Activated CD8-positive, alpha-beta memory T cell treated with anti-CD3 and anti-CD28 coated beads, Interleukin-2, amount 10 ng/mL, durations not matched to agents 7 days and 5 days (primary cell): Measurements from ENCODE around the gene SVOP. TPM values are rescaled to one million over a fixed set of nuclear protein-coding genes. Genes with fewer than 3 reads are reported as not detected.

Experiments used
- ATAC-seq: fragments of 150-1000 bp; cut with Tn5 transposase; one replicate; pipeline ENCODE4 v1.10.0; 2021; ENCODE audit warnings: moderate library complexity
- CTCF ChIA-PET: fragments of 350-600 bp; sonication (Branson Sonifier 250); formaldehyde crosslinking; loops from one replicate; lab custom pipeline; 2021; ENCODE audit warnings: antibody characterized with exemption; lab: Charles Lee
- DNase-seq: peaks from one replicate; pipeline ENCODE4 v3.0.0-alpha.2; 2020
- H3K27ac Mint-ChIP-seq: one replicate; pipeline ENCODE4 v1.8.0; 2021; ENCODE audit warnings: mild to moderate bottlenecking, mixed read lengths
- H3K27me3 Mint-ChIP-seq: one replicate; pipeline ENCODE4 v1.8.0; 2021; ENCODE audit warnings: mixed read lengths
- H3K36me3 Mint-ChIP-seq: one replicate; pipeline ENCODE4 v1.8.0; 2021; ENCODE audit warnings: mild to moderate bottlenecking, mixed read lengths
- H3K4me1 Mint-ChIP-seq: one replicate; pipeline ENCODE4 v1.8.0; 2021; ENCODE audit warnings: mixed read lengths
- H3K4me3 Mint-ChIP-seq: one replicate; pipeline ENCODE4 v1.8.0; 2021; ENCODE audit warnings: mild to moderate bottlenecking, moderate library complexity, mixed read lengths
- H3K9me3 Mint-ChIP-seq: one replicate; pipeline ENCODE4 v1.8.0; 2022; ENCODE audit warnings: low read depth, mixed read lengths
- total RNA-seq, 2 experiments: library from RNA; stranded (reverse); gene quantifications; one replicate each; pipeline ENCODE4 v1.2.3, GENCODE V29; 2021

Gene SVOP
- total RNA-seq, 2 experiments from 2014 or later: not detected

GRCh38 chr12:108959748-108960655 lies 60.9 kb downstream of the SVOP start:
- CTCF ChIA-PET: interaction anchor here (0.7 to 1.4 kb wide), 4 partner anchors 13 to 133 kb away, joined by 3 read pairs; no protein-coding TSS in a partner anchor
- H3K9me3 Mint-ChIP-seq: no peaks in the 10 kb centered on the region
- H3K4me3 Mint-ChIP-seq: no peak overlapping the region
- DNase-seq (no peak), ATAC-seq (no peak)
- peaks cover 11% of the 10 kb centered on the region for H3K27me3 Mint-ChIP-seq
- H3K36me3 Mint-ChIP-seq: no peaks in the 10 kb centered on the region
- no peaks in the 10 kb centered on the region for H3K4me1 Mint-ChIP-seq
- no peak overlapping the region for H3K27ac Mint-ChIP-seq

GRCh38 chr12:108955225-108955835 lies 65.5 kb downstream of the SVOP start:
- no peak for DNase-seq
- Mint-ChIP-seq H3K27ac (no peak overlapping the region), H3K4me1 (peaks cover 8% of the 10 kb centered on the region), H3K27me3 (peaks cover 15% of the 10 kb centered on the region), H3K4me3 (no peak overlapping the region), H3K36me3 (no peaks in the 10 kb centered on the region), H3K9me3 (no peaks in the 10 kb centered on the region)
- ATAC-seq: no peak
- CTCF ChIA-PET: interaction anchor here (1.0 to 1.3 kb wide), 3 partner anchors 138 to 337 kb away, joined by 3 to 4 read pairs (median 3); partner anchors contain the start of gene ALKBH2

GRCh38 chr12:108950991-108951739 lies 69.7 kb downstream of the SVOP start:
- H3K4me3 Mint-ChIP-seq: no peak overlapping the region
- DNase-seq (peak; percentile 79), ATAC-seq (peak; percentile 93)
- H3K27me3 Mint-ChIP-seq: peaks cover 17% of the 10 kb centered on the region
- no peaks in the 10 kb centered on the region for H3K9me3 Mint-ChIP-seq
- CTCF ChIA-PET: interaction anchor here (0.7 to 3.0 kb wide), 40 partner anchors 11 to 435 kb away, joined by 3 to 27 read pairs (median 4); partner anchors contain the start of genes ALKBH2, FICD, ISCU and SSH1
- H3K27ac Mint-ChIP-seq: no peak overlapping the region
- peaks cover 11% of the 10 kb centered on the region for H3K4me1 Mint-ChIP-seq
- H3K36me3 Mint-ChIP-seq: no peaks in the 10 kb centered on the region

- CTCF ChIA-PET: interaction anchor here (0.8 to 3.0 kb wide), 14 partner anchors 10 to 434 kb away, joined by 3 to 27 read pairs (median 6); partner anchors contain the start of genes FICD and SSH1
- no peak overlapping the region for H3K27ac Mint-ChIP-seq
- H3K9me3 Mint-ChIP-seq: no peaks in the 10 kb centered on the region
- no peaks in the 10 kb centered on the region for H3K36me3 Mint-ChIP-seq
- ATAC-seq: no peak
- no peak for DNase-seq
- peaks cover 11% of the 10 kb centered on the region for H3K4me1 Mint-ChIP-seq
- peaks cover 22% of the 10 kb centered on the region for H3K27me3 Mint-ChIP-seq
- H3K4me3 Mint-ChIP-seq: no peak overlapping the region
Observed at GRCh38 chr12:108949976-108950375, 70.9 kb downstream of the SVOP start.

- Mint-ChIP-seq H3K36me3 (no peaks in the 10 kb centered on the region), H3K4me1 (peaks cover 11% of the 10 kb centered on the region), H3K27me3 (peaks cover 16% of the 10 kb centered on the region), H3K4me3 (no peak overlapping the region), H3K27ac (no peak overlapping the region), H3K9me3 (no peaks in the 10 kb centered on the region)
- CTCF ChIA-PET: interaction anchor here (1.5 to 2.0 kb wide), 2 partner anchors 284 to 385 kb away, joined by 3 to 8 read pairs; no protein-coding TSS in a partner anchor
- ATAC-seq (no peak), DNase-seq (no peak)
Observed at GRCh38 chr12:108948367-108948766, 72.5 kb downstream of the SVOP start.

GRCh38 chr12:108947097-108947496 lies 73.8 kb downstream of the SVOP start:
- CTCF ChIA-PET: interaction anchor here (1.5 to 2.0 kb wide), 2 partner anchors 120 to 282 kb away, joined by 3 to 8 read pairs; no protein-coding TSS in a partner anchor
- Mint-ChIP-seq H3K9me3 (no peaks in the 10 kb centered on the region), H3K4me3 (no peak overlapping the region), H3K27me3 (peaks cover 14% of the 10 kb centered on the region), H3K4me1 (peaks cover 11% of the 10 kb centered on the region), H3K36me3 (no peaks in the 10 kb centered on the region), H3K27ac (no peak overlapping the region)
- no peak for ATAC-seq
- DNase-seq: no peak

GRCh38 chr12:108940138-108940537 lies 80.7 kb downstream of the SVOP start:
- H3K27me3 Mint-ChIP-seq: peaks cover 11% of the 10 kb centered on the region
- DNase-seq (no peak), ATAC-seq (no peak)
- CTCF ChIA-PET: interaction anchor here (1.9 to 2.1 kb wide), 2 partner anchors 10 to 57 kb away, joined by 6 to 9 read pairs; no protein-coding TSS in a partner anchor
- peaks cover 4% of the 10 kb centered on the region for H3K4me1 Mint-ChIP-seq
- H3K36me3 Mint-ChIP-seq: no peaks in the 10 kb centered on the region
- no peak overlapping the region for H3K27ac Mint-ChIP-seq
- H3K4me3 Mint-ChIP-seq: no peak overlapping the region
- no peaks in the 10 kb centered on the region for H3K9me3 Mint-ChIP-seq

- peaks cover 7% of the 10 kb centered on the region for H3K4me1 Mint-ChIP-seq
- peaks cover 11% of the 10 kb centered on the region for H3K27me3 Mint-ChIP-seq
- CTCF ChIA-PET: interaction anchor here (1.9 to 2.1 kb wide), 2 partner anchors 10 to 56 kb away, joined by 6 to 9 read pairs; no protein-coding TSS in a partner anchor
- peak; percentile 43 for DNase-seq
- H3K36me3 Mint-ChIP-seq: no peaks in the 10 kb centered on the region
- no peaks in the 10 kb centered on the region for H3K9me3 Mint-ChIP-seq
- peak; percentile 51 for ATAC-seq
- H3K27ac Mint-ChIP-seq: no peak overlapping the region
- no peak overlapping the region for H3K4me3 Mint-ChIP-seq
Observed at GRCh38 chr12:108939594-108939993, 81.3 kb downstream of the SVOP start.

GRCh38 chr12:108938247-108938924 lies 82.5 kb downstream of the SVOP start:
- no peak overlapping the region for H3K4me3 Mint-ChIP-seq
- DNase-seq (no peak), ATAC-seq (no peak)
- H3K27me3 Mint-ChIP-seq: peaks cover 21% of the 10 kb centered on the region
- no peak overlapping the region for H3K27ac Mint-ChIP-seq
- H3K9me3 Mint-ChIP-seq: no peaks in the 10 kb centered on the region
- no peaks in the 10 kb centered on the region for H3K36me3 Mint-ChIP-seq
- CTCF ChIA-PET: interaction anchor here (1.4 to 1.9 kb wide), 2 partner anchors 15 to 55 kb away, joined by 3 to 6 read pairs; no protein-coding TSS in a partner anchor
- peaks cover 7% of the 10 kb centered on the region for H3K4me1 Mint-ChIP-seq

GRCh38 chr12:108935159-108935763 lies 85.6 kb downstream of the SVOP start:
- no peak overlapping the region for H3K4me3 Mint-ChIP-seq
- H3K4me1 Mint-ChIP-seq: peaks cover 7% of the 10 kb centered on the region
- H3K27ac Mint-ChIP-seq: no peak overlapping the region
- H3K9me3 Mint-ChIP-seq: no peaks in the 10 kb centered on the region
- no peaks in the 10 kb centered on the region for H3K36me3 Mint-ChIP-seq
- H3K27me3 Mint-ChIP-seq: peaks cover 26% of the 10 kb centered on the region
- DNase-seq (no peak), ATAC-seq (no peak)
- CTCF ChIA-PET: no interaction called here

GRCh38 chr12:108933949-108934348 lies 86.9 kb downstream of the SVOP start:
- H3K27me3 Mint-ChIP-seq: peaks cover 34% of the 10 kb centered on the region
- CTCF ChIA-PET: interaction anchor here (1.3 kb wide), 1 partner anchor 130 kb away, joined by 3 read pairs; no protein-coding TSS in a partner anchor
- H3K4me1 Mint-ChIP-seq: peaks cover 7% of the 10 kb centered on the region
- no peak overlapping the region for H3K4me3 Mint-ChIP-seq
- ATAC-seq (no peak), DNase-seq (no peak)
- no peaks in the 10 kb centered on the region for H3K36me3 Mint-ChIP-seq
- H3K27ac Mint-ChIP-seq: no peak overlapping the region
- no peaks in the 10 kb centered on the region for H3K9me3 Mint-ChIP-seq

GRCh38 chr12:108930756-108931155 lies 90.1 kb downstream of the SVOP start:
- Mint-ChIP-seq H3K4me3 (no peak overlapping the region), H3K36me3 (no peaks in the 10 kb centered on the region), H3K27ac (no peak overlapping the region), H3K9me3 (no peaks in the 10 kb centered on the region), H3K27me3 (peaks cover 23% of the 10 kb centered on the region), H3K4me1 (peaks cover 7% of the 10 kb centered on the region)
- ATAC-seq (no peak), DNase-seq (no peak)
- CTCF ChIA-PET: no interaction called here
